ENCODE data around the gene ATP5F1E. TPM values are rescaled to one million over a fixed set of nuclear protein-coding genes. Genes with fewer than 3 reads are reported as not detected.

Gene ATP5F1E
- total and polyA plus RNA-seq, 2 experiments from 2014 or later: 12.9 to 211 TPM

DNA sequence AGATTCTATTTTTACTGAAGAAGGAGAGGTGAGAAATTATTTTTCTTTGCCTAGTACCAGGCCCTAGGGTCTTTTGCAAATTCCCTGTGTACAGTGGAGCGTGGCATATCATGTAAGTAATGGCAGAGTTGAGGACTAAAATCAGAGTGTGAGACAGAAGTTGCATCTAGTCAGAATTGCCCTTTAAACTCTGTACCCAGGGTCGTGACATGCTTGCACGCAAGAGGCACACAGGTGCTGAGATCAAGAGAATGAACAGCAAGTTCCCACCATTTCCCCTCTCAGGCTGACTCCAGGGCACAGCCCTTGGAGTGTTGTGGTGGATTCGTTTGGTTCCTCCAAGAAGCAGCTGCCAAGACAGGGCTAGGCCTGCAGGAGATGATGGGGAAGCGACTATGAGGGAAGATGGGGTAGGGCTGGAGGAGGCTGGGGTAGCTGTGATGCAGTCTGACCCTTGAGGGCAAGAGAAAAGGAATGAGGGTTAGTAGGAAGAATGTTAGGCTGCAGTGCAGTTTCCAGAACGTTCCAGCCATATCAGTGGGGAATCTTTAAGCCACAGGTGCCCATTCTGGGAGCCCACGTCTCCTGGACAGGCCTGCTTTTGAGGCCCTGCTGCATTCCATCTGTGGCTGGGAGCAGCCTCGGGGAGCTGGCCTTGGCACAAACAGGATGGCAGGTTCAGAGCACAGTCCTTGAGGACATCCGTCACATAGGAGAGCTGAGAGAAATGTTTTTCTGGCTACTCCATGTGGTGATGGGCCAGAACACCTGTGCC, 44.2 kb downstream of the ATP5F1E start:
- no peaks in the 10 kb centered on the region for H3K27me3 ChIP-seq (ENCODE audit: insufficient read depth)
- H3K9me3 Mint-ChIP-seq: no peaks in the 10 kb centered on the region
- no peak overlapping the region for H3K27ac ChIP-seq (ENCODE audit: low read depth)
- H3K36me3 ChIP-seq (ENCODE audit: insufficient read depth): peaks cover 50% of the 10 kb centered on the region
- no peak overlapping the region for H3K4me2 ChIP-seq
- no peak overlapping the region for H2AFZ ChIP-seq
- no peaks in the 10 kb centered on the region for H3K27me3 Mint-ChIP-seq (ENCODE audit: insufficient read depth, low read depth, poor library complexity)
- DNase-seq (ENCODE audit: low spot score) (no peak), ATAC-seq (no peak)
- H3F3A ChIP-seq (replicated peaks; ENCODE audit: low read depth): no peaks in the 10 kb centered on the region
- peaks cover 30% of the 10 kb centered on the region; the same call in 1 of the 2 replicates for H4K20me1 ChIP-seq (replicated peaks; ENCODE audit: insufficient read depth)
- peaks cover 35% of the 10 kb centered on the region for H3K79me2 ChIP-seq (replicated peaks; ENCODE audit: insufficient read depth)
- peaks cover 12% of the 10 kb centered on the region for H3K4me1 Mint-ChIP-seq
- no peaks in the 10 kb centered on the region for H3K9me2 ChIP-seq (ENCODE audit: insufficient read depth)
- TF ChIP-seq ZNF331 (CRISPR knock-in tag; IDR thresholded peaks at IDR 0.05; ENCODE audit: low read depth) (no peak), ZNF114 (CRISPR knock-in tag; IDR thresholded peaks at IDR 0.05) (no peak), EZH2 (IDR thresholded peaks at IDR 0.05; ENCODE audit: low read depth, unreplicated experiment) (no peak), NANOG (IDR thresholded peaks at IDR 0.05; ENCODE audit: borderline replicate concordance) (no peak), STAT1 (IDR thresholded peaks at IDR 0.05; ENCODE audit: unreplicated experiment) (no peak), JUNB (IDR thresholded peaks at IDR 0.05; ENCODE audit: unreplicated experiment) (no peak), CREB1 (CRISPR knock-in tag; IDR thresholded peaks at IDR 0.05; ENCODE audit: low read depth) (no peak), EZH2phosphoT487 (IDR thresholded peaks at IDR 0.05; ENCODE audit: unreplicated experiment) (no peak), POLR2AphosphoS5 (IDR thresholded peaks at IDR 0.05; ENCODE audit: low read depth) (no peak)
- TF ChIP-seq, protein P1, sequence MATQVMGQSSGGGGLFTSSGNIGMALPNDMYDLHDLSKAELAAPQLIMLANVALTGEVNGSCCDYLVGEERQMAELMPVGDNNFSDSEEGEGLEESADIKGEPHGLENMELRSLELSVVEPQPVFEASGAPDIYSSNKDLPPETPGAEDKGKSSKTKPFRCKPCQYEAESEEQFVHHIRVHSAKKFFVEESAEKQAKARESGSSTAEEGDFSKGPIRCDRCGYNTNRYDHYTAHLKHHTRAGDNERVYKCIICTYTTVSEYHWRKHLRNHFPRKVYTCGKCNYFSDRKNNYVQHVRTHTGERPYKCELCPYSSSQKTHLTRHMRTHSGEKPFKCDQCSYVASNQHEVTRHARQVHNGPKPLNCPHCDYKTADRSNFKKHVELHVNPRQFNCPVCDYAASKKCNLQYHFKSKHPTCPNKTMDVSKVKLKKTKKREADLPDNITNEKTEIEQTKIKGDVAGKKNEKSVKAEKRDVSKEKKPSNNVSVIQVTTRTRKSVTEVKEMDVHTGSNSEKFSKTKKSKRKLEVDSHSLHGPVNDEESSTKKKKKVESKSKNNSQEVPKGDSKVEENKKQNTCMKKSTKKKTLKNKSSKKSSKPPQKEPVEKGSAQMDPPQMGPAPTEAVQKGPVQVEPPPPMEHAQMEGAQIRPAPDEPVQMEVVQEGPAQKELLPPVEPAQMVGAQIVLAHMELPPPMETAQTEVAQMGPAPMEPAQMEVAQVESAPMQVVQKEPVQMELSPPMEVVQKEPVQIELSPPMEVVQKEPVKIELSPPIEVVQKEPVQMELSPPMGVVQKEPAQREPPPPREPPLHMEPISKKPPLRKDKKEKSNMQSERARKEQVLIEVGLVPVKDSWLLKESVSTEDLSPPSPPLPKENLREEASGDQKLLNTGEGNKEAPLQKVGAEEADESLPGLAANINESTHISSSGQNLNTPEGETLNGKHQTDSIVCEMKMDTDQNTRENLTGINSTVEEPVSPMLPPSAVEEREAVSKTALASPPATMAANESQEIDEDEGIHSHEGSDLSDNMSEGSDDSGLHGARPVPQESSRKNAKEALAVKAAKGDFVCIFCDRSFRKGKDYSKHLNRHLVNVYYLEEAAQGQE (IDR thresholded peaks at IDR 0.05; ENCODE audit: unreplicated experiment): no peak
- TF ChIP-seq, protein P2, sequence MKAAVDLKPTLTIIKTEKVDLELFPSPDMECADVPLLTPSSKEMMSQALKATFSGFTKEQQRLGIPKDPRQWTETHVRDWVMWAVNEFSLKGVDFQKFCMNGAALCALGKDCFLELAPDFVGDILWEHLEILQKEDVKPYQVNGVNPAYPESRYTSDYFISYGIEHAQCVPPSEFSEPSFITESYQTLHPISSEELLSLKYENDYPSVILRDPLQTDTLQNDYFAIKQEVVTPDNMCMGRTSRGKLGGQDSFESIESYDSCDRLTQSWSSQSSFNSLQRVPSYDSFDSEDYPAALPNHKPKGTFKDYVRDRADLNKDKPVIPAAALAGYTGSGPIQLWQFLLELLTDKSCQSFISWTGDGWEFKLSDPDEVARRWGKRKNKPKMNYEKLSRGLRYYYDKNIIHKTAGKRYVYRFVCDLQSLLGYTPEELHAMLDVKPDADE (IDR thresholded peaks at IDR 0.05): no peak
- TF ChIP-seq, protein P3, sequence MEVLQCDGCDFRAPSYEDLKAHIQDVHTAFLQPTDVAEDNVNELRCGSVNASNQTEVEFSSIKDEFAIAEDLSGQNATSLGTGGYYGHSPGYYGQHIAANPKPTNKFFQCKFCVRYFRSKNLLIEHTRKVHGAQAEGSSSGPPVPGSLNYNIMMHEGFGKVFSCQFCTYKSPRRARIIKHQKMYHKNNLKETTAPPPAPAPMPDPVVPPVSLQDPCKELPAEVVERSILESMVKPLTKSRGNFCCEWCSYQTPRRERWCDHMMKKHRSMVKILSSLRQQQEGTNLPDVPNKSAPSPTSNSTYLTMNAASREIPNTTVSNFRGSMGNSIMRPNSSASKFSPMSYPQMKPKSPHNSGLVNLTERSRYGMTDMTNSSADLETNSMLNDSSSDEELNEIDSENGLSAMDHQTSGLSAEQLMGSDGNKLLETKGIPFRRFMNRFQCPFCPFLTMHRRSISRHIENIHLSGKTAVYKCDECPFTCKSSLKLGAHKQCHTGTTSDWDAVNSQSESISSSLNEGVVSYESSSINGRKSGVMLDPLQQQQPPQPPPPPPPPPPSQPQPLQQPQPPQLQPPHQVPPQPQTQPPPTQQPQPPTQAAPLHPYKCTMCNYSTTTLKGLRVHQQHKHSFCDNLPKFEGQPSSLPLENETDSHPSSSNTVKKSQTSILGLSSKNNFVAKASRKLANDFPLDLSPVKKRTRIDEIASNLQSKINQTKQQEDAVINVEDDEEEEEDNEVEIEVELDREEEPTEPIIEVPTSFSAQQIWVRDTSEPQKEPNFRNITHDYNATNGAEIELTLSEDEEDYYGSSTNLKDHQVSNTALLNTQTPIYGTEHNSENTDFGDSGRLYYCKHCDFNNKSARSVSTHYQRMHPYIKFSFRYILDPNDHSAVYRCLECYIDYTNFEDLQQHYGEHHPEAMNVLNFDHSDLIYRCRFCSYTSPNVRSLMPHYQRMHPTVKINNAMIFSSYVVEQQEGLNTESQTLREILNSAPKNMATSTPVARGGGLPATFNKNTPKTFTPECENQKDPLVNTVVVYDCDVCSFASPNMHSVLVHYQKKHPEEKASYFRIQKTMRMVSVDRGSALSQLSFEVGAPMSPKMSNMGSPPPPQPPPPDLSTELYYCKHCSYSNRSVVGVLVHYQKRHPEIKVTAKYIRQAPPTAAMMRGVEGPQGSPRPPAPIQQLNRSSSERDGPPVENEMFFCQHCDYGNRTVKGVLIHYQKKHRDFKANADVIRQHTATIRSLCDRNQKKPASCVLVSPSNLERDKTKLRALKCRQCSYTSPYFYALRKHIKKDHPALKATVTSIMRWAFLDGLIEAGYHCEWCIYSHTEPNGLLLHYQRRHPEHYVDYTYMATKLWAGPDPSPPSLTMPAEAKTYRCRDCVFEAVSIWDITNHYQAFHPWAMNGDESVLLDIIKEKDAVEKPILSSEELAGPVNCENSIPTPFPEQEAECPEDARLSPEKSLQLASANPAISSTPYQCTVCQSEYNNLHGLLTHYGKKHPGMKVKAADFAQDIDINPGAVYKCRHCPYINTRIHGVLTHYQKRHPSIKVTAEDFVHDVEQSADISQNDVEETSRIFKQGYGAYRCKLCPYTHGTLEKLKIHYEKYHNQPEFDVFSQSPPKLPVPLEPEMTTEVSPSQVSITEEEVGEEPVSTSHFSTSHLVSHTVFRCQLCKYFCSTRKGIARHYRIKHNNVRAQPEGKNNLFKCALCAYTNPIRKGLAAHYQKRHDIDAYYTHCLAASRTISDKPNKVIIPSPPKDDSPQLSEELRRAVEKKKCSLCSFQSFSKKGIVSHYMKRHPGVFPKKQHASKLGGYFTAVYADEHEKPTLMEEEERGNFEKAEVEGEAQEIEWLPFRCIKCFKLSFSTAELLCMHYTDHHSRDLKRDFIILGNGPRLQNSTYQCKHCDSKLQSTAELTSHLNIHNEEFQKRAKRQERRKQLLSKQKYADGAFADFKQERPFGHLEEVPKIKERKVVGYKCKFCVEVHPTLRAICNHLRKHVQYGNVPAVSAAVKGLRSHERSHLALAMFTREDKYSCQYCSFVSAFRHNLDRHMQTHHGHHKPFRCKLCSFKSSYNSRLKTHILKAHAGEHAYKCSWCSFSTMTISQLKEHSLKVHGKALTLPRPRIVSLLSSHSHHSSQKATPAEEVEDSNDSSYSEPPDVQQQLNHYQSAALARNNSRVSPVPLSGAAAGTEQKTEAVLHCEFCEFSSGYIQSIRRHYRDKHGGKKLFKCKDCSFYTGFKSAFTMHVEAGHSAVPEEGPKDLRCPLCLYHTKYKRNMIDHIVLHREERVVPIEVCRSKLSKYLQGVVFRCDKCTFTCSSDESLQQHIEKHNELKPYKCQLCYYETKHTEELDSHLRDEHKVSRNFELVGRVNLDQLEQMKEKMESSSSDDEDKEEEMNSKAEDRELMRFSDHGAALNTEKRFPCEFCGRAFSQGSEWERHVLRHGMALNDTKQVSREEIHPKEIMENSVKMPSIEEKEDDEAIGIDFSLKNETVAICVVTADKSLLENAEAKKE (CRISPR knock-in tag; IDR thresholded peaks at IDR 0.05): no peak
- TF ChIP-seq, protein P4, sequence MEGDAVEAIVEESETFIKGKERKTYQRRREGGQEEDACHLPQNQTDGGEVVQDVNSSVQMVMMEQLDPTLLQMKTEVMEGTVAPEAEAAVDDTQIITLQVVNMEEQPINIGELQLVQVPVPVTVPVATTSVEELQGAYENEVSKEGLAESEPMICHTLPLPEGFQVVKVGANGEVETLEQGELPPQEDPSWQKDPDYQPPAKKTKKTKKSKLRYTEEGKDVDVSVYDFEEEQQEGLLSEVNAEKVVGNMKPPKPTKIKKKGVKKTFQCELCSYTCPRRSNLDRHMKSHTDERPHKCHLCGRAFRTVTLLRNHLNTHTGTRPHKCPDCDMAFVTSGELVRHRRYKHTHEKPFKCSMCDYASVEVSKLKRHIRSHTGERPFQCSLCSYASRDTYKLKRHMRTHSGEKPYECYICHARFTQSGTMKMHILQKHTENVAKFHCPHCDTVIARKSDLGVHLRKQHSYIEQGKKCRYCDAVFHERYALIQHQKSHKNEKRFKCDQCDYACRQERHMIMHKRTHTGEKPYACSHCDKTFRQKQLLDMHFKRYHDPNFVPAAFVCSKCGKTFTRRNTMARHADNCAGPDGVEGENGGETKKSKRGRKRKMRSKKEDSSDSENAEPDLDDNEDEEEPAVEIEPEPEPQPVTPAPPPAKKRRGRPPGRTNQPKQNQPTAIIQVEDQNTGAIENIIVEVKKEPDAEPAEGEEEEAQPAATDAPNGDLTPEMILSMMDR (conservative IDR thresholded peaks at IDR 0.05; ENCODE audit: low read depth in 2 of 2): no peak
- peaks cover 67% of the 10 kb centered on the region for H3K36me3 Mint-ChIP-seq (ENCODE audit: low read depth)
- H3K4me3 ChIP-seq: no peak overlapping the region
- peaks cover 9% of the 10 kb centered on the region for H3K4me1 ChIP-seq (ENCODE audit: insufficient read depth)
- H3K27ac Mint-ChIP-seq: no peak overlapping the region
- H3K4me3 Mint-ChIP-seq: no peak overlapping the region
